ENCODE results near the gene C2CD2. TPM values are rescaled to one million over a fixed set of nuclear protein-coding genes. Genes with fewer than 3 reads are reported as not detected.
A peak's percentile ranks its signal among the peaks of the same experiment; 100 is the strongest.

C2CD2 gene
- total and polyA plus RNA-seq, 2 experiments from 2014 or later: 4.5 to 16.2 TPM

- H3K4me1 Mint-ChIP-seq: peaks cover 11% of the 10 kb centered on the region
- no peaks in the 10 kb centered on the region for H3K27me3 ChIP-seq (ENCODE audit: insufficient read depth)
- H4K20me1 ChIP-seq (replicated peaks; ENCODE audit: insufficient read depth): no peaks in the 10 kb centered on the region
- no peaks in the 10 kb centered on the region for H3F3A ChIP-seq (replicated peaks; ENCODE audit: low read depth)
- H3K9me2 ChIP-seq (ENCODE audit: insufficient read depth): no peaks in the 10 kb centered on the region
- no peak overlapping the region for H2AFZ ChIP-seq
- H3K27ac Mint-ChIP-seq: no peak overlapping the region
- no peaks in the 10 kb centered on the region; the same call in 1 of the 2 replicates for H3K36me3 ChIP-seq (ENCODE audit: insufficient read depth)
- H3K36me3 Mint-ChIP-seq (ENCODE audit: low read depth): no peaks in the 10 kb centered on the region
- H3K4me1 ChIP-seq (ENCODE audit: insufficient read depth): no peaks in the 10 kb centered on the region
- H3K27me3 Mint-ChIP-seq (ENCODE audit: insufficient read depth, low read depth, poor library complexity): no peaks in the 10 kb centered on the region
- H3K9me3 Mint-ChIP-seq: no peaks in the 10 kb centered on the region
- H3K4me3 ChIP-seq: no peak overlapping the region
- TF ChIP-seq EZH2phosphoT487 (IDR thresholded peaks at IDR 0.05; ENCODE audit: unreplicated experiment) (no peak), STAT1 (IDR thresholded peaks at IDR 0.05; ENCODE audit: unreplicated experiment) (no peak)
- no peaks in the 10 kb centered on the region for H3K79me2 ChIP-seq (replicated peaks; ENCODE audit: insufficient read depth)
- H3K27ac ChIP-seq (ENCODE audit: low read depth): no peak overlapping the region
- H3K4me3 Mint-ChIP-seq: no peak overlapping the region
- H3K4me2 ChIP-seq: no peak overlapping the region
- no peak for ATAC-seq
- no peak for DNase-seq (ENCODE audit: low spot score)
Observed at GRCh38 chr21:41890355-41890754, 63.5 kb downstream of the C2CD2 start.

- Histone ChIP-seq H3K4me2 (no peak overlapping the region), H3K9me2 (ENCODE audit: insufficient read depth) (no peaks in the 10 kb centered on the region), H3K79me2 (replicated peaks; ENCODE audit: insufficient read depth) (no peaks in the 10 kb centered on the region), H3K4me3 (no peak overlapping the region), H3K27ac (ENCODE audit: low read depth) (no peak overlapping the region), H2AFZ (no peak overlapping the region), H3F3A (replicated peaks; ENCODE audit: low read depth) (no peaks in the 10 kb centered on the region), H3K4me1 (ENCODE audit: insufficient read depth) (no peaks in the 10 kb centered on the region), H3K36me3 (ENCODE audit: insufficient read depth) (no peaks in the 10 kb centered on the region; the same call in 1 of the 2 replicates), H3K27me3 (ENCODE audit: insufficient read depth) (no peaks in the 10 kb centered on the region), H4K20me1 (replicated peaks; ENCODE audit: insufficient read depth) (no peaks in the 10 kb centered on the region)
- TF ChIP-seq EZH2 (IDR thresholded peaks at IDR 0.05; ENCODE audit: low read depth, unreplicated experiment): no peak
- Mint-ChIP-seq H3K36me3 (ENCODE audit: low read depth) (no peaks in the 10 kb centered on the region), H3K4me1 (peaks cover 13% of the 10 kb centered on the region), H3K27ac (no peak overlapping the region), H3K4me3 (no peak overlapping the region), H3K27me3 (ENCODE audit: insufficient read depth, low read depth, poor library complexity) (no peaks in the 10 kb centered on the region), H3K9me3 (no peaks in the 10 kb centered on the region)
- ATAC-seq (no peak), DNase-seq (ENCODE audit: low spot score) (no peak)
Observed at GRCh38 chr21:41888749-41889376, 65.0 kb downstream of the C2CD2 start.

DNA sequence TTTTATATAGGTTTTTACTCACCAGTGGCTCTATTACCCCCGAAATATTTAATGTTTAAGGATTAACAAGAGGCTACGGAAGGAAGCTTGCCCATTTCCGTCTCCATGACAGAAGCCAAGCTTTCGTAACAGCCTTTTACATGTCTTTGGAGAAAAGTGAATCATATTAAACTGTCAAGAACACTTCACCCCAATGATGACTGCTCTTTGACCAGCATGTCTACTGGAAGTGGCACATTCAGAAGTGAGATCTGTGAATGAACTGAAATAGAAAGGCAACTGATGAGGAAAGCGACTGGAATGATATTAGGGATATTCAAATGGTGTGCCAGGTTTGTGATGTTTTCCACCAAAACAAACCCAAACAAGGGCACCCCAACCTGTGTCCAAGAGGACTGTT is 66.2 kb downstream of the C2CD2 start:
- TF ChIP-seq POLR2AphosphoS5 (IDR thresholded peaks at IDR 0.05; ENCODE audit: low read depth) (no peak), STAT1 (IDR thresholded peaks at IDR 0.05; ENCODE audit: unreplicated experiment) (no peak), ZNF114 (CRISPR knock-in tag; IDR thresholded peaks at IDR 0.05) (no peak)
- no peaks in the 10 kb centered on the region; the same call in 1 of the 2 replicates for H3K36me3 ChIP-seq (ENCODE audit: insufficient read depth)
- no peaks in the 10 kb centered on the region for H4K20me1 ChIP-seq (replicated peaks; ENCODE audit: insufficient read depth)
- H3K36me3 Mint-ChIP-seq (ENCODE audit: low read depth): no peaks in the 10 kb centered on the region
- DNase-seq (ENCODE audit: low spot score) (no peak), ATAC-seq (no peak)
- no peak overlapping the region for H3K4me3 ChIP-seq
- H3K27ac ChIP-seq (ENCODE audit: low read depth): no peak overlapping the region
- peaks cover 14% of the 10 kb centered on the region for H3K4me1 Mint-ChIP-seq
- H3K9me3 Mint-ChIP-seq: no peaks in the 10 kb centered on the region
- H3K4me1 ChIP-seq (ENCODE audit: insufficient read depth): no peaks in the 10 kb centered on the region
- no peak overlapping the region for H3K27ac Mint-ChIP-seq
- H3K9me2 ChIP-seq (ENCODE audit: insufficient read depth): no peaks in the 10 kb centered on the region
- H2AFZ ChIP-seq: no peak overlapping the region
- H3K27me3 ChIP-seq (ENCODE audit: insufficient read depth): no peaks in the 10 kb centered on the region
- H3K27me3 Mint-ChIP-seq (ENCODE audit: insufficient read depth, low read depth, poor library complexity): peaks cover 4% of the 10 kb centered on the region
- H3K79me2 ChIP-seq (replicated peaks; ENCODE audit: insufficient read depth): no peaks in the 10 kb centered on the region
- no peak overlapping the region for H3K4me2 ChIP-seq
- H3K4me3 Mint-ChIP-seq: no peak overlapping the region
- no peaks in the 10 kb centered on the region for H3F3A ChIP-seq (replicated peaks; ENCODE audit: low read depth)

- Histone ChIP-seq H3K4me3 (no peak overlapping the region), H2AFZ (no peak overlapping the region), H3K4me1 (ENCODE audit: insufficient read depth) (no peaks in the 10 kb centered on the region), H3F3A (replicated peaks; ENCODE audit: low read depth) (no peaks in the 10 kb centered on the region), H3K9me2 (ENCODE audit: insufficient read depth) (no peaks in the 10 kb centered on the region), H3K27me3 (ENCODE audit: insufficient read depth) (no peaks in the 10 kb centered on the region), H3K4me2 (no peak overlapping the region), H3K36me3 (ENCODE audit: insufficient read depth) (no peaks in the 10 kb centered on the region; the same call in 1 of the 2 replicates), H3K79me2 (replicated peaks; ENCODE audit: insufficient read depth) (no peaks in the 10 kb centered on the region), H3K27ac (ENCODE audit: low read depth) (0 out of 2 replicates have a peak overlapping the region, but pooled peaks have one; percentile 56), H4K20me1 (replicated peaks; ENCODE audit: insufficient read depth) (no peaks in the 10 kb centered on the region)
- no peaks in the 10 kb centered on the region for H3K9me3 Mint-ChIP-seq
- ATAC-seq: no peak
- no peak overlapping the region for H3K4me3 Mint-ChIP-seq
- H3K27ac Mint-ChIP-seq: no peak overlapping the region
- DNase-seq (ENCODE audit: low spot score): no peak
- H3K4me1 Mint-ChIP-seq: peaks cover 14% of the 10 kb centered on the region
- no peaks in the 10 kb centered on the region for H3K36me3 Mint-ChIP-seq (ENCODE audit: low read depth)
- H3K27me3 Mint-ChIP-seq (ENCODE audit: insufficient read depth, low read depth, poor library complexity): peaks cover 4% of the 10 kb centered on the region
- TF ChIP-seq, protein P1, sequence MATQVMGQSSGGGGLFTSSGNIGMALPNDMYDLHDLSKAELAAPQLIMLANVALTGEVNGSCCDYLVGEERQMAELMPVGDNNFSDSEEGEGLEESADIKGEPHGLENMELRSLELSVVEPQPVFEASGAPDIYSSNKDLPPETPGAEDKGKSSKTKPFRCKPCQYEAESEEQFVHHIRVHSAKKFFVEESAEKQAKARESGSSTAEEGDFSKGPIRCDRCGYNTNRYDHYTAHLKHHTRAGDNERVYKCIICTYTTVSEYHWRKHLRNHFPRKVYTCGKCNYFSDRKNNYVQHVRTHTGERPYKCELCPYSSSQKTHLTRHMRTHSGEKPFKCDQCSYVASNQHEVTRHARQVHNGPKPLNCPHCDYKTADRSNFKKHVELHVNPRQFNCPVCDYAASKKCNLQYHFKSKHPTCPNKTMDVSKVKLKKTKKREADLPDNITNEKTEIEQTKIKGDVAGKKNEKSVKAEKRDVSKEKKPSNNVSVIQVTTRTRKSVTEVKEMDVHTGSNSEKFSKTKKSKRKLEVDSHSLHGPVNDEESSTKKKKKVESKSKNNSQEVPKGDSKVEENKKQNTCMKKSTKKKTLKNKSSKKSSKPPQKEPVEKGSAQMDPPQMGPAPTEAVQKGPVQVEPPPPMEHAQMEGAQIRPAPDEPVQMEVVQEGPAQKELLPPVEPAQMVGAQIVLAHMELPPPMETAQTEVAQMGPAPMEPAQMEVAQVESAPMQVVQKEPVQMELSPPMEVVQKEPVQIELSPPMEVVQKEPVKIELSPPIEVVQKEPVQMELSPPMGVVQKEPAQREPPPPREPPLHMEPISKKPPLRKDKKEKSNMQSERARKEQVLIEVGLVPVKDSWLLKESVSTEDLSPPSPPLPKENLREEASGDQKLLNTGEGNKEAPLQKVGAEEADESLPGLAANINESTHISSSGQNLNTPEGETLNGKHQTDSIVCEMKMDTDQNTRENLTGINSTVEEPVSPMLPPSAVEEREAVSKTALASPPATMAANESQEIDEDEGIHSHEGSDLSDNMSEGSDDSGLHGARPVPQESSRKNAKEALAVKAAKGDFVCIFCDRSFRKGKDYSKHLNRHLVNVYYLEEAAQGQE (IDR thresholded peaks at IDR 0.05; ENCODE audit: unreplicated experiment): no peak
Observed at GRCh38 chr21:41886328-41886727, 67.5 kb downstream of the C2CD2 start.
